Esophagus mucosa (tissue), 1 donor: Measurements from ENCODE around the gene RABGAP1L. TPM values are rescaled to one million over a fixed set of nuclear protein-coding genes. Genes with fewer than 3 reads are reported as not detected.
"Not testable (repeated sequence)": the region's sequence is repeated elsewhere in the genome, so short reads cannot be mapped to it uniquely, and the experiment has no call there.

Experiments used
- ATAC-seq: fragments of 200-7000 bp; cut with Tn5 transposase; one replicate; pipeline ENCODE4 v1.9.1; 2020
- total RNA-seq: library from RNA; stranded (reverse); gene quantifications from one replicate; pipeline ENCODE4 v1.2.4, GENCODE V29; 2023
- donor health status: DM: yes; HTN: yes; CAD: no.

The RABGAP1L gene
- total RNA-seq, 1 donor from 2014 or later: 25.3 TPM

GRCh38 chr1:174829990-174830389 is 670.7 kb downstream of the RABGAP1L start:
- ATAC-seq: no peak

GRCh38 chr1:174836543-174836942 is 677.2 kb downstream of the RABGAP1L start:
- ATAC-seq: no peak

DNA sequence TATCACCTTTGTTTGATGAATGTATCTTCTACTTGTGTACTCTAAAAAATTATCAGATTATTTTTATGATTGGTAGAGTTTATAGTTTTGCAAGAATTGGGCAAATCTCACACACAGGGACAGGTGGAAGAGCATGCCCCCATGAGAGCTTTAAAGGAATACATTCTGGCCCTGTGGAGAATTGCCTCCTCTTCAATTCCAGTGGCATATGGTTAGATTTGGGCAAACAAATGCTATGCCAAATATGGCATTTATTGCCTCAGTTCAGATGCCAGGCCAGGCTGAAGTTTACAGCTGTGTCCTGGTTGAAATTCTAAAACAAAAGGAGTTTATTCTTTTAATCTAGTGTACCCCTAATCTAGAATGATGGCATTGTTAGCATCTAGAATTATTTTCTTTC is 678.1 kb downstream of the RABGAP1L start:
- no peak for ATAC-seq

GRCh38 chr1:174839211-174839610 is 679.9 kb downstream of the RABGAP1L start:
- no peak for ATAC-seq

DNA sequence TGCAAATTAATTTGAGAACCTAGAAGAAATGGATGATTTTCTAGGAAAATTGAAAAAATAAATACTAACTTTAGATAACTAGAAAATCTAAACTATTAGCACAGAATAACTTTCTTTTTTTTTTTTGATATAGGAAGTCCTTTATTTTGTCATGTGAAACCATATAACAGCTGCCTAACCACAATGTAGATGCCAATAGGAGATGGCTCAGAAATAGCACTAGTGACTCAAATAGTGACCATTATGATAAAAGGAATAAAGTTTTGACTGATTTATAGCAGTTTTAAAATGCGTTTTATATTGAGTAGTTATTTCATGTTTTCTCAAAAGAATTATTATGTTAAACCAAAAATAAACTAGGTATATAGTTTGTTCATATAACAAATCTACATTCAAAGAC is 682.4 kb downstream of the RABGAP1L start:
- no peak for ATAC-seq

DNA sequence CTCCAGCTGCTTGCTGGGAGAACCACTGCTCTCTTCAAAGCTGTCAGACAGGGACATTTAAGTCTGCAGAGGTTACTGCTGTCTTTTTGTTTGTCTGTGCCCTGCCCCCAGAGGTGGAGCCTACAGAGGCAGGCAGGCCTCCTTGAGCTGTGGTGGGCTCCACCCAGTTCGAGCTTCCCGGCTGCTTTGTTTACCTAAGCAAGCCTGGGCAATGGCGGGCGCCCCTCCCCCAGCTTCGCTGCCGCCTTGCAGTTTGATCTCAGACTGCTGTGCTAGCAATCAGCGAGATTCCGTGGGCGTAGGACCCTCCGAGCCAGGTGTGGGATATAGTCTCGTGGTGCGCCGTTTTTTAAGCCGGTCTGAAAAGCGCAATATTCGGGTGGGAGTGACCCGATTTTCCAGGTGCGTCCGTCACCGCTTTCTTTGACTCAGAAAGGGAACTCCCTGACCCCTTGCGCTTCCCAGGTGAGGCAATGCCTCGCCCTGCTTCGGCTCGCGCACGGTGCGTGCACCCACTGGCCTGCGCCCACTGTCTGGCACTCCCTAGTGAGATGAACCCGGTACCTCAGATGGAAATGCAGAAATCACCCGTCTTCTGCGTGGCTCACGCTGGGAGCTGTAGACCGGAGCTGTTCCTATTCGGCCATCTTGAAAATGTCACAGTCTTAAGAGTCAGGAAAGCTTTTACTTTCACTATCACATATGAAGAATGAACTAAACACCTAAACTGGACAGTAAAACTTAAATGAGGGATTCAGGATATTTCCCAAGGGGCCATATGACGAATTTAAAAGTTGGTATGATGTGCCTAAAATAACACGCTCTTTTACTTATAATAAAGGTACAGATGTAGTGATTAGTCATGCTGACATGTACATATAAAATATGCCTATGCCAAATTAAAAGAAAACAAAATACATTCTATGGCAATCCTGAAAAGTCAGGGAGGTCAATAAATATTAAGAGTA is 689.6 kb downstream of the RABGAP1L start:
- peak; percentile 45 for ATAC-seq

DNA sequence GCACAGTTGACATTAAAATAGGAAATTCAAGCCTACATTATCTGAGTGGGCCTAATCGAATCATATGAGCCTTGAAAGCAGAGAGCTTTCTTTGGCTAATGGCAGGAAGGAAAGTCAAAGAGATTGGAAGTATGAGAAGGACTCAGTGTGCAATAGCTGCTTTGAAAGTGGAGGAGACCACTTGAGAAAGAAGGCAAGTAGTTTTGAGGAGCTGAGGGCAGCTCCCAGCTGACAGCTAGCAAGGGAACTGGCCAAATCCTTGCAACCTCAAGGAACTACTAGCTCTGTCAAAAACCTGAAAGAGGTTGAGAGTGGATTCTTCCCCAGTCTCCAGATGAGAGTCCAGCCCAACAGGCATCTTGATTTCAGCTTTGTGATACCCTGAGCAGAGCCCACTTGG is 691.4 kb downstream of the RABGAP1L start:
- ATAC-seq: no peak

GRCh38 chr1:174858301-174858700 is 699.0 kb downstream of the RABGAP1L start:
- no peak for ATAC-seq

- peak; percentile 72 for ATAC-seq
Measured at GRCh38 chr1:174870319-174870718, 711.0 kb downstream of the RABGAP1L start.

DNA sequence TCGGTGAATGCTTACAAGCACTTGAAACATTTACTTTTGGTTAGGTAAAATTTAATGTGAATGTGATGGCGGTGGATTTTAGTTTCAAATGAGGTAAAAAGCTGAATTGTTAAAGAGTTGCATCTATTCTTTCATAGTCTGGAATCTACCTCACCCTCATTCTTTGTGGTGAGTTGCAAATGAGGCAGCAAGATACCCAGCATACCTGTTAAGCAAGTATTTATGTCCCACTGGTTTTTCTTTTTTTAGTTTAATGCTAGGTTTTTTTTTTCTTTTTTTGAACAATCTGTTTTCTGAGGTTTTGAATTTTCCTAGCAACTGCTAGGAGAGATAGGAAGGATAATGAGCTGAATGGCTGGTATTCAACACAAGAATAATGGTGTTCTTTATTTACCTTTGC is 712.6 kb downstream of the RABGAP1L start:
- ATAC-seq: peak; percentile 69

GRCh38 chr1:174872615-174873058 is 713.3 kb downstream of the RABGAP1L start:
- peak; percentile 64 for ATAC-seq

DNA sequence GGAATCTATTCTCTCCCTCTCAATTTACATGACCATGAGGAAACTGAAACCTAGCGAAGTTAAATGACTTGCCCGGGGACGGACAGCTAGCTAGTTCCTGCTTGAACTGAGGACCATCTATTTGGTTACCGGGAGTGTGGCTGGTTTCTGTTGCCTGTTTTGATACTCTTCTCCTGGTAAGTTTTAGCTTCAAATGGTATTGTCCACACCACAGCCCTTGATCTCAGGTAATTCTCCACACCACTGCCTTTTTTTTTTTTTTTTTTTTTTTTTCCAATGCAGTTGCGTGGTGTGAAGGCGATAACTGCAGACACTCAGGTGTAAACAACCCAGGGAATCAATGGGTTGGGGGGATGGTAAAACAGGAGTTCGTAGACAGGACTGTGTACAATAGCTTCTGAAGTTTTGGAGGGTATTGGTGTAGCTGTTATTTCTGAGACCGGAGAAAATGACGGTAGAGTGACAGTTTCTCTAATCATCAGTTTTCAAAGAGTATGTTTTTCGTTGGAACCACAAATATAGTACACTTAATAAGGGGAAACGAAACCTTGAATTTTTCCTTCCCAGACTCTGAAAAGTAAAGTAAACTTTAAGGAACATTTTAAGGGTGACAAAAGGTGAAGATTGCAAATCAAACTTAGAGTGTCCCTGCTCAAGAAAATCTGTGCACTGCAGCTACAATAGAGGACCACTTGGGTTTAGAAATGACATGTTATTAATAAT is 715.2 kb downstream of the RABGAP1L start:
- ATAC-seq: no peak

GRCh38 chr1:174875306-174875705 is 716.0 kb downstream of the RABGAP1L start:
- peak; percentile 73 for ATAC-seq

DNA sequence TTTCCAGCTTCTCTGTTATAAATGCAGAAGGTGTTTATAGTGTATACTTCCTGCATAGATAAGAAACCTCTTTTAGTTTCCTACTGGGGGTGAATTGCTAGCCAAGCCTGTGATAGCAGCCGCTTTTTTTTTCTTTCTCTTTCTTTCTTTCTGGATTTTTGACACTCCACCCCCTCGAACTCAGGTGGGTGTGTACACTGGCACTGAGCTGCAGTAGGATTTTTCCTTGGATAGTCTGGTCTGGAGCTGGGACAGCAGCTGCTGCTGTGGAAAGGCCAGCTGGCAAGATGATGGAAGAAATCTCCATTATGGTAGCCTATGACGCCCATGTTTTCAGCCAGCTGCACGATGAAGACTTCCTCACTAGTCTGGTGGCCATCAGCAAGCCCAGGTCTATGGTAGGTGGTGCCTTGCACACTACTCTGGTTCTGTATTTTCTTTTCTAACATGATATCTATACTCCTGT is 717.9 kb downstream of the RABGAP1L start:
- ATAC-seq: no peak

- ATAC-seq: no peak
Measured at GRCh38 chr1:174880171-174880570, 720.9 kb downstream of the RABGAP1L start.

- no peak for ATAC-seq
Measured at GRCh38 chr1:174883409-174883808, 724.1 kb downstream of the RABGAP1L start.

DNA sequence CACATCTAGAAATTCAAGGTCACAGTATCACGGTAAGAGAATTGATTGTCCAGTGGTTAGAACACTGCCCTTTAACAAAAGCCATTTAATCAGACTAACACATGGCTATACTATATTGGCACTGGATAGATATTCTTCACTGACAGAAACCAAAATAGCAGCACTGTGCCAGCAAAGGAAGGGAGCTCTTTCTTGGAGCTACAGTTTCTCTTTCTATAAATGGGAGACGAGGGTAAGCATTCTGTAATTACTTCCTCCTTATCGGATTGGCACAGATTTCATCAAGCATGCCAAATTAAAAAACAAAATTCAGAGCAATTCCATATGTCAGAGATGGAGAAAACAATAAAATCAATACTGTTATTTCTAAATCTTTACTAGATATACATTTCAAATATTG is 724.7 kb downstream of the RABGAP1L start:
- no peak for ATAC-seq

DNA sequence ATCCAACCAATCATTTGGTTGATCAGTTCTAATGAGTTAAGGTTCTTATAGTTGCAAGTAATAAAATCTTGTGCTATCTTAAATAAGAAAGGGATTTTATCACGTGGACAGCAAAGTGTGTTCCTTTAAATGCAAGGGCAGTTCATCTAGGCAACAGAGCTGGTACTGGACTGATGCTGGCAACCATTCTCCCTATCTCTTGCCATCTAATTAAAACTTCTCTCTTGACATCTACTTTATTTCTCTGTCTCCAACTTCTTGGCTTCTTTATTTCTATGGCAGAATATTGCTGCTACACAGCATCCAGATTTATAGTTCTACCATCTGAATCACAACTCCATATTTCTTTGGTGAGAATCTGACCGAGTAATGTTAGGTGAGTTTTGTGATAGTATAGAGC is 725.2 kb downstream of the RABGAP1L start:
- ATAC-seq: no peak

DNA sequence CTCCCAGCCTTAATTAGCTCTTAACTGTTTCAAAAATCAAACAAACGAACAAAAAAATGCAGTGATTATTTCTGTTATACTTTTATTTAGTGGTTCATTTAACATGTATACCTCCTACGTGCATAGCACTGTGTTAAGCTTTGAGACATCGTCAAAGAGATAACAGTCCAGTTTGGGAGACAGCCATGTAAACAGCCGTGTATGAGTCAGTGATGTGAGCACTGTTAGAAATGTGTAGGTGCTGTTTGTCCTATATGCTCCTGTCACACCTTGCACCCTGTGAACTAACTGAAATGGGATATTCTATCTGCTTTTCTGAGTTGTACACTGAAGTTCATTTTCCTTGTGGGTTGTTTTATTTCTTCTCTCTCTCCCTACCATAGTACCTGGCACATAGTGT is 730.7 kb downstream of the RABGAP1L start:
- ATAC-seq: no peak

DNA sequence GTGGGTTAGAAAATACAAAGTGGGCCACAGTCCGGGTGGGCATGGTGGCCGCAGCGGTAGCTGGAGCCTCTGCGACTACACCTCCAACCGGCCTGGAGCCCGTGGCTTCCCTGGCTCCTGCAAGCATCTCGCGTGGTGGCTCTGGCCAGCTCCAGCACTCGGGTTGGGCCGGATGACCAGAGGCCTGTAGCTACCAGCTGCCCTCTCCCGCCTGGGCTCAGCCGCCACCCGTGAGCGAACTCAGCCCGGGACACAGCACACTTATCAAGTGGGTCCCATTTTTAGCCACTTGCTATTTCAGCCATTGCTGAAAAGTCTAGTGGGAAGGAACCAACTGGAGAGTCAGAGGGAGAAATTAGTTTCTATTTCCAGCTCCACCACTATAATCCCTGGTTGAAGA is 732.7 kb downstream of the RABGAP1L start:
- no peak for ATAC-seq

DNA sequence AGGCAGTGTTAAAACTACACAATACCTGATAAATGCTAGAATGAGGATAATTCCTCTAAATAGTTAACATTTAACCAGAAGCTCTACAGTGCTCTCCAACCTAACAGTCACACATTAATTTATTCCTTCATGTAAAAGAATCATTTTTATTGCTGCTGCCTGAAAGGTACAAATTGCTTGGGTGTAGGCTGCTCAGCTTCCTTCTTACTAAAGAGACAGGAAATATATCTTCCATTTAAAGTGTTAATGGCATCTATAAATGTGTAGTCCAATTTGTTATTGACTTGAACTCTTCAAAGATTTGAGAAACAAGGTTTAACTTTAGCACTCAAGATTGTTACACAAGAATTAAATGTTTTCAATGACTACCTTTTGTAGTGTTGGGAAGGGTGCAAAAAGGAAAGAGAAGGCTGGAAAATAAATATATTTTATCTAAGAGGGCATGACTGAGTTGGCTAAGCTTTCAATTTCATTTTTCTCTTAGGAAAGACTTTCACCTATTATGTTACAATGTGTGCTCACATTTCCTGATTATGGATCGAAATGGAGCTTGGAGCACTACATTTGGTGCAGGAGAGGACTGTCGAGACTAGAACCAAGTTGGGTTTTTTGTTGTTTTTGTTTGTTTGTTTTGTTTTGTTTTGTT is 734.9 kb downstream of the RABGAP1L start:
- no peak for ATAC-seq

- not testable (repeated sequence) for ATAC-seq
Measured at GRCh38 chr1:174895610-174896009, 736.3 kb downstream of the RABGAP1L start.
